Mesenchymal stem cell (in vitro differentiated cells and primary cell): ENCODE results near the gene C1orf210.

Experiments used
- DNase-seq: peaks from one replicate; pipeline ENCODE4 v3.0.0-alpha.2; 2013
- H2AFZ ChIP-seq: one replicate; pipeline ENCODE4 v1.6.1; 2013; ENCODE audit warnings: low read depth, mild to moderate bottlenecking, control low read depth, inconsistent platforms, low read length, moderate library complexity
- H2AK5ac ChIP-seq: 2 replicates; pipeline ENCODE4 v1.6.1; 2013; ENCODE audit warnings: low read length, moderate library complexity, mild to moderate bottlenecking, inconsistent platforms; ENCODE audit not compliant: severe bottlenecking
- H2BK120ac ChIP-seq: one replicate; pipeline ENCODE4 v1.6.1; 2013; ENCODE audit warnings: low read depth, mild to moderate bottlenecking, inconsistent platforms, low read length, moderate library complexity
- H2BK12ac ChIP-seq, 2 experiments: one replicate each; pipeline ENCODE4 v1.6.1; 2013; ENCODE audit warnings: inconsistent platforms in 2 of 2, low read length in 2 of 2, mild to moderate bottlenecking in 2 of 2, moderate library complexity in 2 of 2, control low read depth in 1 of 2
- H2BK15ac ChIP-seq: one replicate; pipeline ENCODE4 v1.6.1; 2013; ENCODE audit warnings: mild to moderate bottlenecking, low read depth, inconsistent platforms; ENCODE audit not compliant: poor library complexity, severe bottlenecking
- H2BK5ac ChIP-seq: 2 replicates; pipeline ENCODE4 v1.6.1; 2013; ENCODE audit warnings: low read depth, mild to moderate bottlenecking, low read length, control low read depth, inconsistent platforms; ENCODE audit not compliant: poor library complexity, severe bottlenecking
- H3K14ac ChIP-seq, 2 experiments: one replicate each; pipeline ENCODE4 v1.6.1; 2013; ENCODE audit warnings: inconsistent platforms in 2 of 2, low read length in 2 of 2, control low read depth in 1 of 2, mild to moderate bottlenecking in 1 of 2, moderate library complexity in 1 of 2
- H3K18ac ChIP-seq, 2 experiments: one replicate each; pipeline ENCODE4 v1.6.1; 2013; ENCODE audit warnings: inconsistent platforms in 2 of 2, low read length in 2 of 2, control low read depth in 1 of 2, low read depth in 1 of 2, mild to moderate bottlenecking in 1 of 2
- H3K23ac ChIP-seq, 2 experiments: one replicate each; pipeline ENCODE4 v1.6.1; 2013; ENCODE audit warnings: inconsistent platforms in 2 of 2, low read length in 2 of 2, mild to moderate bottlenecking in 2 of 2, moderate library complexity in 2 of 2, control low read depth in 1 of 2
- H3K27ac ChIP-seq: 2 replicates; pipeline ENCODE4 v1.5.1; 2013; ENCODE audit warnings: mild to moderate bottlenecking, moderate library complexity, low read length, control low read depth, inconsistent platforms; ENCODE audit not compliant: poor library complexity, severe bottlenecking
- H3K27me3 ChIP-seq, 2 experiments: 2 replicates each; pipeline versions ENCODE4 v1.6.1 to v1.7.0; 2013; ENCODE audit warnings: low read length in 2 of 2, mild to moderate bottlenecking in 2 of 2, moderate library complexity in 2 of 2, control low read depth in 1 of 2, inconsistent platforms in 1 of 2; ENCODE audit not compliant: control insufficient read depth in 1 of 2, insufficient read depth in 1 of 2
- H3K36me3 ChIP-seq, 2 experiments: 2 replicates each; pipeline versions ENCODE4 v1.6.1 to v1.7.0; 2013; ENCODE audit warnings: low read length in 2 of 2, control low read depth in 1 of 2, inconsistent platforms in 1 of 2, low read depth in 1 of 2, mild to moderate bottlenecking in 1 of 2; ENCODE audit not compliant: insufficient read depth in 2 of 2, control insufficient read depth in 1 of 2
- H3K4ac ChIP-seq, 2 experiments: one replicate each; pipeline ENCODE4 v1.6.1; 2013; ENCODE audit warnings: inconsistent platforms in 2 of 2, low read length in 2 of 2, mild to moderate bottlenecking in 2 of 2, moderate library complexity in 2 of 2, control low read depth in 1 of 2, low read depth in 1 of 2
- H3K4me1 ChIP-seq: 2 replicates; pipeline ENCODE4 v1.6.1; 2013; ENCODE audit warnings: low read depth, low read length, control low read depth; ENCODE audit not compliant: control insufficient read depth, insufficient read depth
- H3K4me2 ChIP-seq: 2 replicates; pipeline ENCODE4 v1.6.1; 2013; ENCODE audit warnings: low read length, mild to moderate bottlenecking, inconsistent platforms; ENCODE audit not compliant: poor library complexity, severe bottlenecking
- H3K4me3 ChIP-seq, 2 experiments: 2 replicates each; pipeline versions ENCODE4 v1.5.1 to v1.7.0; 2013; ENCODE audit warnings: low read length in 2 of 2, mild to moderate bottlenecking in 2 of 2, control low read depth in 1 of 2, low read depth in 1 of 2; ENCODE audit not compliant: insufficient read depth in 1 of 2
- H3K79me1 ChIP-seq: replicated peaks from 2 replicates; pipeline ENCODE4 v1.6.1; 2013; ENCODE audit warnings: mild to moderate bottlenecking, control low read depth, low read length, inconsistent platforms; ENCODE audit not compliant: poor library complexity, severe bottlenecking
- H3K9ac ChIP-seq: 2 replicates; pipeline ENCODE4 v1.7.0; 2013; ENCODE audit warnings: mild to moderate bottlenecking, low read length, moderate library complexity
- H3K9me3 ChIP-seq: 2 replicates; pipeline ENCODE4 v1.7.0; 2013; ENCODE audit warnings: mild to moderate bottlenecking, low read length; ENCODE audit not compliant: control insufficient read depth
- H4K8ac ChIP-seq: one replicate; pipeline ENCODE4 v1.6.1; 2013; ENCODE audit warnings: inconsistent platforms, mild to moderate bottlenecking, low read length, moderate library complexity
- H4K91ac ChIP-seq: one replicate; pipeline ENCODE4 v1.6.1; 2013; ENCODE audit warnings: mild to moderate bottlenecking, low read length, inconsistent platforms
- WGBS: methylation state at CpG from one replicate; pipeline ENCODE4 v1.1.7; 2013; ENCODE audit warnings: mixed read lengths; 5-methylcytosine and 5-hydroxymethylcytosine counted together

C1orf210 gene

DNA sequence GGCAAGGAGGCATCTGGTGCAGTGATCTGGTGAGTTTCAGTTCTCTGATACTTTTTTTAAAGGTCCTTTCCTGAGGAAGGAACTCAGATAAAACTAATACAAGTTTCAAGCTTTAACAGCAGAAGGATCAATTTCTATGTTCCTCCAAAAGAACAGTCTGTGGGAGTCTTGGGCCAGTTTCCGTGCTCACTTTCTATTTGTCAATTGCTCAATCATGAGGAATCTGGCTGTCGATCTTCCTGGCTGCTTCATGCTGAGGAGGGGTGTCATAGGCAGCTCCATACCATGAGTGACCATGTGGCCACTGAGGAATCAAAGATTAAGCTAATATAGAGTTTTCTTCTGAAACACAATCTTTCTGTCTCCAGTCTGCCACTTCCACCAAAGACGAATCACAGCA lies 27.0 kb downstream of the C1orf210 start:
- H4K91ac ChIP-seq: no peak overlapping the region
- H2BK15ac ChIP-seq: no peak overlapping the region
- H2AFZ ChIP-seq: no peak overlapping the region
- H4K8ac ChIP-seq: no peak overlapping the region
- no peak overlapping the region for H2BK12ac ChIP-seq
- H2BK120ac ChIP-seq: no peak overlapping the region
- no peak for DNase-seq
- H3K36me3 ChIP-seq: no peaks in the 10 kb centered on the region
- no peaks in the 10 kb centered on the region for H3K4me1 ChIP-seq
- H3K14ac ChIP-seq: no peak overlapping the region
- 91% methylated on average over 3 of the region's 3 CpGs for WGBS
- no peak overlapping the region for H3K18ac ChIP-seq
- peaks cover 5% of the 10 kb centered on the region for H3K9me3 ChIP-seq
- no peak overlapping the region for H3K4ac ChIP-seq
- no peak overlapping the region for H2AK5ac ChIP-seq
- no peak overlapping the region for H3K27ac ChIP-seq
- H3K23ac ChIP-seq: no peak overlapping the region
- H3K4me2 ChIP-seq: no peak overlapping the region
- H3K79me1 ChIP-seq: no peaks in the 10 kb centered on the region
- H3K27me3 ChIP-seq: peaks cover 15 to 22% of the 10 kb centered on the region in 2 experiments
- H2BK5ac ChIP-seq: no peak overlapping the region
- no peak overlapping the region for H3K9ac ChIP-seq
- no peak overlapping the region for H3K4me3 ChIP-seq

DNA sequence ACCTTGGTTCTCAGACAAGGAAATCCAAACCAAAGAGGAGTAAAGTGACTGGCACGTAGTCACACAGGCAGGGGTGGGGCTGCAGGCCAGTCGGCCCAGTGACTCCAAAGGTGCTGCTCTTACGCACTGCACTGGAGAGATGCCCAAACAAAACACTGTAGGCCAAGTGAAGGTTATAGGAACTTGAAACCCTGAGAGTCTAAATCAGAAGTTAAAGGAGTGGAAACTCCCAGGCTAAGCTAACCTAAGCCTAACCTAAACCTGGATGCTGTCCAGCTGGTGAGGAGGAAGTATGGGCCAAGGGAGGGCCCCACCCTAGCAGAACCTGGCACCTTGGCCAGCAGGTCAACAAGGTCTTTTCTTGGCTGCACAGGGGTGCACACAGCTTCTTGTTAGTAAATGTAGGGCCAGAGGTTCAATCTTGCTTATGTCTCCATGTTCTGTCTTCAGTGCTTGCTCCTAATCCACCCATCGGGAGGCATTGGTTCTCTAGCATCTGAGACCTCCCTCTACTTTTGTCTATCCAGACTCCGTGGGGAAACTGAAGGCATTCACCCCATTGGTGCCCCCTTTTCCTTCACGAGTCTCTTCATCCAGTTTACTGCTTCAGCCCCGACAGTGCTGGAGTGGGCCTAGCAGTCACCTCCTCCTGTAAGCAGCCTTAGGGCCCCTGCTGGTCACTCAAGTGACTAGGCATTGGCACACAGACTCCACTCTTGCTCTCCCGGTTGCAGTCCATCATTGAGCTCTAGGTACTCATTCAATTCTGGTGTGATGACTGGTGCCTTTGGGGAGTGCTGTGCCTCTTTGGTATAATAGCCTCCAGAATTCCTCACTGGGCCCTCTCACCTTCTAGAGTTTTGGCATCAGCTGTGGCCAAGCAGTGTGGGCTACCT lies 28.5 kb downstream of the C1orf210 start:
- no peak overlapping the region for H3K14ac ChIP-seq
- H3K36me3 ChIP-seq: no peaks in the 10 kb centered on the region
- no peak overlapping the region for H3K4ac ChIP-seq
- 89% methylated on average over 8 of the region's 8 CpGs for WGBS
- H3K4me2 ChIP-seq: no peak overlapping the region
- H3K27me3 ChIP-seq: peaks cover 18 to 30% of the 10 kb centered on the region in 2 experiments
- H4K8ac ChIP-seq: no peak overlapping the region
- no peaks in the 10 kb centered on the region for H3K4me1 ChIP-seq
- no peak overlapping the region for H2AK5ac ChIP-seq
- no peaks in the 10 kb centered on the region for H3K79me1 ChIP-seq
- H4K91ac ChIP-seq: no peak overlapping the region
- H2BK15ac ChIP-seq: no peak overlapping the region
- no peak overlapping the region for H2AFZ ChIP-seq
- no peak overlapping the region for H3K9ac ChIP-seq
- no peak overlapping the region for H2BK120ac ChIP-seq
- H3K4me3 ChIP-seq: no peak overlapping the region
- no peak for DNase-seq
- no peak overlapping the region for H3K23ac ChIP-seq
- H2BK12ac ChIP-seq: no peak overlapping the region
- no peak overlapping the region for H3K18ac ChIP-seq
- no peak overlapping the region for H2BK5ac ChIP-seq
- no peak overlapping the region for H3K27ac ChIP-seq
- H3K9me3 ChIP-seq: peaks cover 5% of the 10 kb centered on the region

DNA sequence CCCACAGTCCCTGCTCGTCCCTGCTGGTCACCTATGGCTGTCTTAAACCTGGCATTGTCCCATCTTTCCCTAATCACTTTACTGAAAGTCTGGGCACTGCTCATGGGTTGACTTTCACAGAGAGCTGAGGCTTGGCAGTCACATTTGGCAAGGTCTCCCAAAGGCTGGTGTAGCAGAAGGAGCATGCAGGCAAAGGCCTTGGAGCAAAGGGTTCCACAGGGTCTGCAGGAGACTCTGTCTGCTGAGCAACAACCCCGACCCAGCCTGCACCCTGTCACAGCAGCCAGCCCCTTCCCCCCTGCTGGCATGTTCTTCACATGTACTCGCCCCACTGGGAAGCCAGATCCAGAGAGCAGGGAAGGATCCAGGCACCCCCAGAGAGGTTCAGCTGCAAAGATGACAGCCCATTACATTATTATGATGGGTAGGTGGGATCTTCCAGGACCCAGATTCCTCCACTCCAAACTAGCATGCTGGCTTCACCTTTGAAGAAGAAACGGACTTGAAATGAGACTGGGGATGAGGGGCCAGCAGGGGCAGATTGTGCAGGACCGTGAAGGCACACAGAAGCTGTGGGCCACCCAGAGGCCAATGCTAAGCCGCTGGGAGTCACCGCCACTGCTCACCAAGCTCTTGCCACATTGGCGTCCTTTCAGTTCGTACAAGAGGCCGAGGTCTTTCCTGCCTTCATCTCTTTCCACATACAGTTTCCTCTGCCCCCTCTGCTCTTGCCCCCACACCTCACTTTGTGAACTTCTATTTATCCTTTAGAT lies 29.8 kb downstream of the C1orf210 start:
- Histone ChIP-seq H3K4me1 (no peaks in the 10 kb centered on the region), H4K8ac (no peak overlapping the region), H3K27me3 (peaks cover 18 to 30% of the 10 kb centered on the region in 2 experiments), H3K9me3 (peaks cover 5% of the 10 kb centered on the region), H4K91ac (no peak overlapping the region), H3K27ac (no peak overlapping the region), H2BK120ac (no peak overlapping the region), H3K4me2 (no peak overlapping the region), H2BK15ac (no peak overlapping the region), H3K4ac (no peak overlapping the region), H3K9ac (no peak overlapping the region), H3K4me3 (no peak overlapping the region), H2BK5ac (no peak overlapping the region), H2AFZ (no peak overlapping the region), H3K36me3 (no peaks in the 10 kb centered on the region), H3K23ac (no peak overlapping the region), H3K14ac (peak overlapping the region in 1 of 2 experiments; percentile 64), H2AK5ac (no peak overlapping the region), H3K18ac (no peak overlapping the region), H2BK12ac (no peak overlapping the region), H3K79me1 (no peaks in the 10 kb centered on the region)
- DNase-seq: no peak
- 66% methylated on average over 10 of the region's 10 CpGs for WGBS

GRCh38 chr1:43253876-43254275 lies 31.5 kb downstream of the C1orf210 start:
- H2AFZ ChIP-seq: no peak overlapping the region
- H2BK15ac ChIP-seq: no peak overlapping the region
- no peak overlapping the region for H3K9ac ChIP-seq
- no peak for DNase-seq
- H3K18ac ChIP-seq: no peak overlapping the region
- H3K4me2 ChIP-seq: no peak overlapping the region
- peaks cover 18 to 30% of the 10 kb centered on the region in 2 experiments for H3K27me3 ChIP-seq
- H3K4me3 ChIP-seq: no peak overlapping the region
- no peak overlapping the region for H3K23ac ChIP-seq
- no peak overlapping the region for H4K8ac ChIP-seq
- no peaks in the 10 kb centered on the region for H3K36me3 ChIP-seq
- WGBS: 91% methylated on average over 8 of the region's 8 CpGs
- H2BK5ac ChIP-seq: no peak overlapping the region
- H3K9me3 ChIP-seq: peaks cover 5% of the 10 kb centered on the region
- no peak overlapping the region for H2BK120ac ChIP-seq
- H2AK5ac ChIP-seq: no peak overlapping the region
- H3K4ac ChIP-seq: no peak overlapping the region
- no peaks in the 10 kb centered on the region for H3K4me1 ChIP-seq
- H2BK12ac ChIP-seq: no peak overlapping the region
- H3K79me1 ChIP-seq: no peaks in the 10 kb centered on the region
- H4K91ac ChIP-seq: no peak overlapping the region
- no peak overlapping the region for H3K14ac ChIP-seq
- H3K27ac ChIP-seq: no peak overlapping the region
